GM19372 (cell line): ENCODE results near the gene MS4A6E.

Experiments used
- ATAC-seq: cut with Tn5 transposase; IDR thresholded peaks from one replicate; pipeline ENCODE4 v1.9.1; 2021; ENCODE audit warnings: mild to moderate bottlenecking, low read depth, moderate library complexity; ENCODE audit not compliant: unreplicated experiment

Gene MS4A6E

DNA sequence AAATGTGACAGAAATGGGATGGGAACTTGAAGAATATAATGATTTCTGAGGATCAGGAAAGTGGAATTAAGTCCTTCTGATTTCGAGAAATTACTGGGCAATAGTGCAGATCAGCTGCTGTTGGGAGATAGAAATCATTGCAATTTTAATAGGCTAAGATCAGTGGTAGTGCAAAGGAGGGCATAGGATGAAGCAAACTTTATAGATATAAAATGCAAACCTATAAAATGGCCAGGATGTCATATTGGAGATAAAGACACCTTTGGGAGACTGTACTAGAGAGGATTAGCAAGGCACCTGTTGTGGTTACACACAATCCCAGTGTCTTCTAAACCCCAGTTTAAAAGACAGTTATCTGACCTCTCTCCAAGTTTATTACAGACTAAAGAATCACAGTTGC is 44.8 kb downstream of the MS4A6E start:
- ATAC-seq, result no peak

DNA sequence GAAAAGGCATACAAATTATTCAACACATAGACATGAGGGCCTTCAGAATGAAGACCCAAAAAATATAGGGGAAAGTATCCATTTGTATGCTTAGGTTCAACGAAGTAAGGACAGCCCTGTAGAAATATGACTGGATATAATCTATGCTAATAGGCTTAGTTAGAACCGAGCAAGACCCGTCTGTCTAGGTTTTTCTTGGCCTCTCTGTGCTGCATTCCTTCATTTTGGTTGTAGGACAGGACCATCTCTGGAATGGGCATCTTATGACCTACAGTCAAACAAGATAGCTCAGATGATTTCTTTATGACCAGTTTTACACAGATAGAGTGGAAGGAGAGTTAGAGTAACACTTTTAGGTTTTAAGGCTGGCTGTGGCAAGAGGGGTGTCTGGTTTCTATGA is 45.7 kb downstream of the MS4A6E start:
- ATAC-seq, result no peak

DNA sequence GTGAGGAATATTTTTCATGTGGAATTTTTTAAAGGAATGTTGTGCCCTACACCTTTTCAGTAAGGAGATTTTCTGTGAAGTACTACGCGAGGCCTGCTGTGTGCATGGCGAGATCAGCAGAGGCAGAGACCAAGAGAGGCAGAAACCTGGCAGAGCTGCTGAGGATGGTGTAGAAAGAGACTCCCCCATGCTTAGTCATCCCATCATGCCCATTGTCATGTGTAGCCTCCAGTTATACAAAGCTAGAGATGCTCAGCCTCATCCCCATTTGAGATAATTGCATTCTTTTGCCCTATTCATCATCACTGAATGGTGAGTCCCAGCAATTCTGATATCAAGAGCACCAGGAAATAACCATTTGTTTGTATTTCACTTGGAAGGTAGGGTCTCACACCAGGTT is 48.3 kb downstream of the MS4A6E start:
- no peak for ATAC-seq

DNA sequence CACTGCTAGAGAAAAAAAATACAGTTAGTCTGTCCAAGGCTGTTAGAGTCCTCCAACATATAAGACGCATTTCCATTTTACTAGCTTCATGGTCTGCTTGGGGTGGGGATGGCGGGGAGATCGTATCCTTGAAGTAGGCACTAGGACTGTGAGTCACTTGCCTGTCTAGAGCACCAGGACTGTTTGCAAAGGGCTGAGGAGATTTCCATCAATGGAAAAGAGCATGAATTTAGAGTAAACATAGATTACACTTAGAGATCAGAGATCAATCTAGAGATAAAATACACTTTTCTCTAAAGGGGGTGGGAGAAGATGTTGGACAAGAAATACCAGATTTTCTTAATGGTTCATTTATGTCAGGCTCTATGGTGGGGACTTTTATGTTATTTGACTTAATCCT is 49.5 kb downstream of the MS4A6E start:
- no peak for ATAC-seq

DNA sequence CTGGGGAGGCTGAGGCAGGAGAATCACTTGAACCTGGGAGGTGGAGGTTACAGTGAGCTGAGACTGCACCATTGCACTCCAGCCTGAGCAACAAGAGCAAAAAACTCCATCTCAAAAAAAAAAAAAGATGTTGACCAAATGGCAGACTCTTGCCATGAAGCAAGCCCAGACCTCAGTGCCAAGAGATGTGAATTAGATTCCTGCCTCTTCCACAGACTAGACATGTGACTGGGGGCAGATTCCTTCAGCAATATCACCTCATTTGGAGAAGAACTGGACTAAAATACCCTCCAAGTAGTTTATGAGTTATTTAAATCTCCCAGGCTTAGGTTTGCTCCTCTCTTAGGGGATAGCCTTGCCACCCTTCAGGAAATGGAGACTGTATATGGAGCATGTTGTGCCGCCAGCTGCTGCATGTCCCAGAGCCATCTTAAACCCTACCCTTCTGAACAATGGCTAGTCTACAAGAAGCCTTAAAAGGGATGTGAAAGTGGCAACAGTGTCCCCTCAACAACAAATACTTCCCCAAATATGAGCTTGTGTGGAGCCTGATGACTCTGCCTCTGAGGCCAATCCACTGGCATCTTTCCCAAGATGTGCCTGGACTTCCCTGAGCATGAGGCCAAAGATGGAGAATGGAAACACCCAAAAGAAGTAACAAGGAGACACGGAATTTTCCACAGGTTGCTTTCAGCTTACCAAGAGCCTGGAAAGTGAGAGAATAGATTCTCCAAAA is 50.5 kb downstream of the MS4A6E start:
- no peak for ATAC-seq

DNA sequence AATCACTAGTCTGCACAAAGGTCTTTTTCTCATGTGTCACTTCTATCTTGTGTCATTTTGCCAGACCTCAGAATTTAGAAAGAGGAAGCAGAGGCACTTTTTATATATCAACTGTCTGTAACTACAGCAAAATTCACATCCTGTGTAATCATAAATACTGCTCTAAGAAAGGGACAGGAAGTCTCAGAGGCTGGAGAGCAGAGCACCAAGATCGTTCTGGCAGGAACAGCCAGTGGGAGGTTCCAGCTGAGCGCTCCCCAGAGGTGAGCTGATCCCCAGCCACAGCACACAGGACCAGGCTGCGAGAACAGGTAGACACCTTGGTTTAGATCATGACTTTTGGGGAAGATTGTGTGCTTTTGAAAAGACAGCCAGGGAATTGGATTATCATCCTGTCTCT is 51.3 kb downstream of the MS4A6E start, which contains the start of gene MS4A7:
MS4A7 (plus strand) TSS at position 179 of the 400 bp plus-strand sequence. CDS start 4,610 bp downstream, outside the sequence.
- ATAC-seq, result peak; percentile 92

DNA sequence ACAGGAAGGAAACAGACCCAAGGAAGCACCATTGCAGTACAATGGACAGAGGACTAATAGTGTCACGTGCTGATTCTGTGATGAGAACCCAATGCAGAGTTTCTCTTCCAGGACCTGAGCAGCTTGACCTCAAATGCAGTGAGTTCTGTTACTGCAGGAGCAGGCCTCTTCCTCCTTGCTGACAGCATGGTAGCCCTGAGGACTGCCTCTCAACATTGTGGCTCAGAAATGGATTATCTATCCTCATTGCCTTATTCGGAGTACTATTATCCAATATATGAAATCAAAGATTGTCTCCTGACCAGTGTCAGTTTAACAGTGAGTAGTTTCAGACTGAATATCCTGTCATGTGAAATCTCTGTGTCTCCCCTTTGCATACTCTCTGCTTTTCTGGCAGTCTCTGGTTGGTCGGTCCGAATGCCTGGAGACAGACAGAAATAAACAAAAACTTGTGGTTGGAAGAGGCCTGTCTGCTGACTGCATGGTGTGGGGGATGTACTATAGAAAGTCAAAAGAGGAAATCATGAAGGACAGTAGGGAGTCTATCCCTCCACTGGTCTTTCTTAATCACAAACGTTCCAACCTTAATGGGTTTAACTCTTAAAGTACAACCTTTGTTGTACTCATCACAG is 62.3 kb downstream of the MS4A6E start:
- peak; percentile 95 for ATAC-seq

DNA sequence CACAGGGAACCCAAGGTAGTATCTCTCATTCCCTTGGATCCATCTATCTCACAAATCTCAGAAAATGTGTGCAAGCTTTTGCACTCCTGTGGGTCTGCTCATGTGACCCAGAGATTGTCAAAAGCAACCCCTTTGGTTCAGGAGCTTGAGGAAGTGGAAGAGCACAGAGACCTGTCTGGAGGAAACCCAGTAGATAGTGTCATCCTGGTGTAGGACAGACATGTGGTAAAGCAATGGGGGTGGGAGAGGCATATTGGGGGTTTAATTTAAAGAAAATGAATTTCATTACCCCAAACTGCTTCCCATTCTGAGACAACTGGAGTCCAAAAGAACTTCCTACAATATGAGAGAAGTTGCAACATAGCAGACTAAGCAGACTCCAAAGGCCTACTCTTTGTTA is 63.4 kb downstream of the MS4A6E start:
- ATAC-seq, result no peak
